ENCODE data around the gene KBTBD2. TPM values are rescaled to one million over a fixed set of nuclear protein-coding genes. Genes with fewer than 3 reads are reported as not detected.

Gene KBTBD2
- total and polyA plus RNA-seq, 2 of the 4 experiments (the other 2 are of a cell fraction) = 13.2 to 32.3 TPM

DNA sequence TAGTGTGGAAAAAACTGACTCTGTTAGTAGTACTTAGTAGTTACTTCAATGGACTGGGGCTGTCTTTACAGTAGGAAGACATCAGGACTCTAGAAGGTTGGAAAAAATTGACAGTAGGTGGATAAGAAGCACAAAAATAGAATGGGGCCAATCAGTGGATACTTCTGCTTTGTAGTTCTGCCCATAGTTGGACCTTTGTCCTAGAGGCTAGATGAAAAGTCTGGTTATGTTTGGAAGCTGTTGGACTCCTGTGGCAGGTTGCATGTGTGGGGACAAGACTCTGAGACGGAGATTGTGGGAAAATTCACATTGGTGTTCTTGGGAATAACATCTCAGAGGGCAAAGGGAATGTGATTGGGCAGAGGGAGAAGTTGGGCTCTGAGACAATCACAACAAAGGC is 18.6 kb upstream of the KBTBD2 start:
- H2AFZ ChIP-seq (replicated peaks; ENCODE audit: low read length, poor library complexity) = no peak overlapping the region
- H3K27ac ChIP-seq (ENCODE audit: insufficient read depth, low read length) = no peak overlapping the region
- H3K56ac ChIP-seq (ENCODE audit: extremely low read depth, insufficient read depth, low read length) = no peak overlapping the region
- no peak overlapping the region for H3K23ac ChIP-seq (ENCODE audit: low read depth, low read length)
- no peak overlapping the region for H2BK15ac ChIP-seq (ENCODE audit: low read depth, low read length)
- no CpG with 5 or more reads among the region's 1 CpG for WGBS, 2 experiments (ENCODE audit: extremely low coverage in 2 of 2, insufficient read length in 1 of 2)
- H3K4ac ChIP-seq (ENCODE audit: low read depth, low read length) = no peak overlapping the region
- H4K5ac ChIP-seq (ENCODE audit: low read depth, low read length) = no peak overlapping the region
- 0 out of 2 replicates have a peak, but pooled peaks cover 3% of the 10 kb centered on the region for H3K9me1 ChIP-seq (ENCODE audit: insufficient read depth, low read length)
- no peak overlapping the region for H3K4me2 ChIP-seq (ENCODE audit: low read depth, low read length)
- CTCF ChIA-PET = no interaction called here
- TF ChIP-seq, protein P1, sequence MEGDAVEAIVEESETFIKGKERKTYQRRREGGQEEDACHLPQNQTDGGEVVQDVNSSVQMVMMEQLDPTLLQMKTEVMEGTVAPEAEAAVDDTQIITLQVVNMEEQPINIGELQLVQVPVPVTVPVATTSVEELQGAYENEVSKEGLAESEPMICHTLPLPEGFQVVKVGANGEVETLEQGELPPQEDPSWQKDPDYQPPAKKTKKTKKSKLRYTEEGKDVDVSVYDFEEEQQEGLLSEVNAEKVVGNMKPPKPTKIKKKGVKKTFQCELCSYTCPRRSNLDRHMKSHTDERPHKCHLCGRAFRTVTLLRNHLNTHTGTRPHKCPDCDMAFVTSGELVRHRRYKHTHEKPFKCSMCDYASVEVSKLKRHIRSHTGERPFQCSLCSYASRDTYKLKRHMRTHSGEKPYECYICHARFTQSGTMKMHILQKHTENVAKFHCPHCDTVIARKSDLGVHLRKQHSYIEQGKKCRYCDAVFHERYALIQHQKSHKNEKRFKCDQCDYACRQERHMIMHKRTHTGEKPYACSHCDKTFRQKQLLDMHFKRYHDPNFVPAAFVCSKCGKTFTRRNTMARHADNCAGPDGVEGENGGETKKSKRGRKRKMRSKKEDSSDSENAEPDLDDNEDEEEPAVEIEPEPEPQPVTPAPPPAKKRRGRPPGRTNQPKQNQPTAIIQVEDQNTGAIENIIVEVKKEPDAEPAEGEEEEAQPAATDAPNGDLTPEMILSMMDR (conservative IDR thresholded peaks at IDR 0.05; ENCODE audit: low read depth, low read length) = no peak
- TF ChIP-seq SMC3 (IDR thresholded peaks at IDR 0.05; ENCODE audit: low read depth, low read length) (no peak), RCOR1 (IDR thresholded peaks at IDR 0.05; ENCODE audit: insufficient replicate concordance, low read length) (no peak), MAFK (IDR thresholded peaks at IDR 0.05; ENCODE audit: low read depth, low read length) (no peak), NFE2L2 (IDR thresholded peaks at IDR 0.05; ENCODE audit: low read depth, low read length) (no peak), CHD1 (IDR thresholded peaks at IDR 0.05; ENCODE audit: low read depth, low read length) (no peak), RAD21 (IDR thresholded peaks at IDR 0.05; ENCODE audit: low read length) (no peak)
- TF ChIP-seq, protein P2, sequence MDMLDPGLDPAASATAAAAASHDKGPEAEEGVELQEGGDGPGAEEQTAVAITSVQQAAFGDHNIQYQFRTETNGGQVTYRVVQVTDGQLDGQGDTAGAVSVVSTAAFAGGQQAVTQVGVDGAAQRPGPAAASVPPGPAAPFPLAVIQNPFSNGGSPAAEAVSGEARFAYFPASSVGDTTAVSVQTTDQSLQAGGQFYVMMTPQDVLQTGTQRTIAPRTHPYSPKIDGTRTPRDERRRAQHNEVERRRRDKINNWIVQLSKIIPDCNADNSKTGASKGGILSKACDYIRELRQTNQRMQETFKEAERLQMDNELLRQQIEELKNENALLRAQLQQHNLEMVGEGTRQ (IDR thresholded peaks at IDR 0.05; ENCODE audit: low read depth, low read length) = no peak
- no peaks in the 10 kb centered on the region for H4K20me1 ChIP-seq (ENCODE audit: insufficient read depth, low read length)
- no peak overlapping the region for H3K9ac ChIP-seq (ENCODE audit: low read depth, low read length)
- no peak overlapping the region for H3K18ac ChIP-seq (ENCODE audit: low read depth, low read length)
- in situ Hi-C loops (cut with MboI; ENCODE audit: low sequenced_read_pairs) (no loop called here), intact Hi-C loops (cut with micrococcal nuclease) (no loop called here), dilution Hi-C loops (cut with HindIII; ENCODE audit: low sequenced_read_pairs, unreplicated experiment) (no loop called here)
- DNase-seq (no peak), ATAC-seq (ENCODE audit: low read depth) (no peak)
- H2BK20ac ChIP-seq (ENCODE audit: low read depth, low read length) = no peak overlapping the region
- H3K4me3 ChIP-seq (ENCODE audit: insufficient read depth, low read depth, low read length) = no peak overlapping the region
- no peaks in the 10 kb centered on the region for H3K4me1 ChIP-seq (ENCODE audit: control insufficient read depth, insufficient read depth, low read length)
- no peak overlapping the region for H2AK5ac ChIP-seq (ENCODE audit: low read depth, low read length)
- no peak overlapping the region for H2AK9ac ChIP-seq (replicated peaks; ENCODE audit: low read depth, low read length, poor library complexity)
- no peaks in the 10 kb centered on the region for H3K27me3 ChIP-seq (ENCODE audit: control insufficient read depth, insufficient read depth, low read length)
- POLR2A ChIA-PET (ENCODE audit: unreplicated experiment) = no interaction called here
- no peak overlapping the region for H2BK5ac ChIP-seq (ENCODE audit: low read depth, low read length, poor library complexity, severe bottlenecking)
- peaks cover 9% of the 10 kb centered on the region; the same call in 1 of the 2 replicates for H3K36me3 ChIP-seq (ENCODE audit: control insufficient read depth, insufficient read depth, low read length)
- H4K91ac ChIP-seq (ENCODE audit: insufficient read depth, low read depth, low read length) = no peak overlapping the region
- no peak overlapping the region for H3K14ac ChIP-seq (replicated peaks; ENCODE audit: low read depth, low read length)
- no peak overlapping the region for H4K8ac ChIP-seq (ENCODE audit: low read depth in 2 of 2, low read length in 2 of 2)
- BruUV-seq (replicated peaks) = no TSS peak
- H3K9me3 ChIP-seq (ENCODE audit: control insufficient read depth, insufficient read depth, low read length) = no peaks in the 10 kb centered on the region
- no peaks in the 10 kb centered on the region; a peak in 1 of 4 replicates for H3K79me1 ChIP-seq (ENCODE audit: low read depth in 1 of 2, low read length in 2 of 2)
- H2BK120ac ChIP-seq (ENCODE audit: low read depth, low read length) = no peak overlapping the region
